DOHH2 (cell line): ENCODE measurements around the gene RNU6-1.

ENCODE experiments used
- H3F3A ChIP-seq: fragments of 200-600 bp; sonication (generic), shearing (Covaris generic); 2 replicates; pipeline ENCODE4 v1.6.0; 2016; ENCODE audit warnings: antibody characterized with exemption, mild to moderate bottlenecking; ENCODE audit not compliant: control insufficient read depth, insufficient read depth
- H3K27ac ChIP-seq: fragments of 200-600 bp; sonication (generic); 2 replicates; pipeline ENCODE4 v1.5.1; 2014; ENCODE audit warnings: low read depth, mild to moderate bottlenecking, low read length, moderate library complexity
- H3K27me3 ChIP-seq: fragments of 200-600 bp; sonication (generic); 2 replicates; pipeline ENCODE4 v1.6.1; 2014; ENCODE audit warnings: mild to moderate bottlenecking, low read length, mixed read lengths; ENCODE audit not compliant: control insufficient read depth
- H3K36me3 ChIP-seq: fragments of 200-600 bp; sonication (generic); 2 replicates; pipeline ENCODE4 v1.6.1; 2014; ENCODE audit warnings: mild to moderate bottlenecking, low read length, moderate library complexity, mixed read lengths; ENCODE audit not compliant: control insufficient read depth
- H3K4me1 ChIP-seq: fragments of 200-600 bp; sonication (generic); 2 replicates; pipeline ENCODE4 v1.6.1; 2014; ENCODE audit warnings: mild to moderate bottlenecking, low read length, mixed read lengths; ENCODE audit not compliant: control insufficient read depth
- H3K4me2 ChIP-seq: fragments of 200-600 bp; sonication (generic); 2 replicates; pipeline ENCODE4 v1.6.0; 2014; ENCODE audit warnings: mild to moderate bottlenecking, low read length, moderate library complexity
- H3K4me3 ChIP-seq: fragments of 200-600 bp; sonication (generic); 2 replicates; pipeline ENCODE4 v1.5.1; 2014; ENCODE audit warnings: mild to moderate bottlenecking, low read length, mixed read lengths
- H3K79me2 ChIP-seq: fragments of 200-600 bp; sonication (generic); 2 replicates; pipeline ENCODE4 v1.6.1; 2014; ENCODE audit warnings: mild to moderate bottlenecking, low read length, mixed read lengths; ENCODE audit not compliant: control insufficient read depth
- H3K9me2 ChIP-seq: fragments of 200-600 bp; sonication (generic); replicated peaks from 2 replicates; pipeline ENCODE4 v1.6.1; 2014; ENCODE audit warnings: mild to moderate bottlenecking, low read length, mixed read lengths; ENCODE audit not compliant: control insufficient read depth
- H3K9me3 ChIP-seq: fragments of 200-600 bp; sonication (generic); 2 replicates; pipeline ENCODE4 v1.6.1; 2014; ENCODE audit warnings: antibody characterized with exemption, low read length, mixed read lengths; ENCODE audit not compliant: control insufficient read depth, insufficient read depth
- H4K20me1 ChIP-seq: fragments of 200-600 bp; sonication (generic); 2 replicates; pipeline ENCODE4 v1.6.0; 2014; ENCODE audit warnings: low read depth, mild to moderate bottlenecking, antibody characterized with exemption, low read length, moderate library complexity; ENCODE audit not compliant: control insufficient read depth, insufficient read depth
- EZH2phosphoT487 ChIP-seq: fragments of 200-600 bp; sonication (generic); IDR thresholded peaks from 2 replicates; pipeline ENCODE4 v1.6.1; 2017; ENCODE audit warnings: borderline replicate concordance, mild to moderate bottlenecking, antibody characterized with exemption, low read length, moderate library complexity, mixed read lengths
- TF ChIP-seq, protein P1 (sequence below): fragments of 200-600 bp; sonication (generic); IDR thresholded peaks from one replicate; pipeline ENCODE4 v1.5.1; 2014; ENCODE audit warnings: antibody characterized with exemption, mild to moderate bottlenecking, low read depth, low read length; ENCODE audit not compliant: poor library complexity, severe bottlenecking

The RNU6-1 gene

DNA sequence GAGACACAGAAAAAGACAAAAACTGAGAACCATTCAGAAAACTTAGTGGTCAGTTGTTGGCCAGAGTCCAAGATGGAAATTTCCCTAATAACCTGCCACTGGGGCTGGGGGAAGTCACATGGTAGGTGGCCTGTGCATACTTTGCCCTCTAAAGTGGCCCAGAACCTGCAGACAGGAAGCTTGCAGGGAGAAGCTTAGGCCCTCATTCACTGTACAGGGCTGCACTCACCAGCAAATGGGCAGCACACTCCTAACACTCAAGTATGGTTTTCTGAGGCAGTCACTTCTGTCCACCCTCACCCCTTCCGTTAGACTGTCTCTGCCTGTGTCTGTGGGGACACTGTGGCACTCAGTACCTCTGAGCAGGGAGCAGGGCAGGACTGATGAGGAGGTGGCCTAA, 14.5 kb upstream of the RNU6-1 start:
- peaks cover 10% of the 10 kb centered on the region; the same call in 1 of the 2 replicates for H3F3A ChIP-seq
- H3K79me2 ChIP-seq, result no peaks in the 10 kb centered on the region
- H3K27me3 ChIP-seq, result no peaks in the 10 kb centered on the region
- no peaks in the 10 kb centered on the region for H3K36me3 ChIP-seq
- H3K4me2 ChIP-seq, result no peak overlapping the region
- no peaks in the 10 kb centered on the region for H3K9me2 ChIP-seq
- peaks cover 66% of the 10 kb centered on the region for H3K4me1 ChIP-seq
- H3K27ac ChIP-seq, result no peak overlapping the region
- H3K4me3 ChIP-seq, result no peak overlapping the region
- TF ChIP-seq EZH2phosphoT487, result no peak
- TF ChIP-seq, protein P1, sequence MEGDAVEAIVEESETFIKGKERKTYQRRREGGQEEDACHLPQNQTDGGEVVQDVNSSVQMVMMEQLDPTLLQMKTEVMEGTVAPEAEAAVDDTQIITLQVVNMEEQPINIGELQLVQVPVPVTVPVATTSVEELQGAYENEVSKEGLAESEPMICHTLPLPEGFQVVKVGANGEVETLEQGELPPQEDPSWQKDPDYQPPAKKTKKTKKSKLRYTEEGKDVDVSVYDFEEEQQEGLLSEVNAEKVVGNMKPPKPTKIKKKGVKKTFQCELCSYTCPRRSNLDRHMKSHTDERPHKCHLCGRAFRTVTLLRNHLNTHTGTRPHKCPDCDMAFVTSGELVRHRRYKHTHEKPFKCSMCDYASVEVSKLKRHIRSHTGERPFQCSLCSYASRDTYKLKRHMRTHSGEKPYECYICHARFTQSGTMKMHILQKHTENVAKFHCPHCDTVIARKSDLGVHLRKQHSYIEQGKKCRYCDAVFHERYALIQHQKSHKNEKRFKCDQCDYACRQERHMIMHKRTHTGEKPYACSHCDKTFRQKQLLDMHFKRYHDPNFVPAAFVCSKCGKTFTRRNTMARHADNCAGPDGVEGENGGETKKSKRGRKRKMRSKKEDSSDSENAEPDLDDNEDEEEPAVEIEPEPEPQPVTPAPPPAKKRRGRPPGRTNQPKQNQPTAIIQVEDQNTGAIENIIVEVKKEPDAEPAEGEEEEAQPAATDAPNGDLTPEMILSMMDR, result no peak
- peaks cover 4% of the 10 kb centered on the region; the same call in 1 of the 2 replicates for H3K9me3 ChIP-seq
- H4K20me1 ChIP-seq, result no peaks in the 10 kb centered on the region

DNA sequence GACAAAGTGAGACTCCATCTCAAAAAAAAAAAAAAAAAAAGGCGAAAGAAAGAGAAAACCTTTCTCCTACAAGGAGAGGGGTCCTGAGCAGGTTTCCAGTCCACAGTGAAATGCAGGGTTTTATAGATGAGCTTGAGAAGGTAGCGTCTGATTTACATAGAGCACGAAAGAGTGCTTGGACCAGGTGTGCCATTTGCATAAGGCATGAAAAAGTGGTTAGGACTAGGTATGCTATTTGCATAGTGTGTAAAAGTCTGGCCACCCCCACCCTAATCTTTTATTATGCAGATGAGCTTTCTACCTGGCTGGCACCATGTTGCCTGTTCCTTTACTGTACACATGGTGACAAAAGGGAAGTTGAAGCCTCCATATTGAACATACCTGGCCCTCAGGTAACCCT, 13.6 kb upstream of the RNU6-1 start:
- H3F3A ChIP-seq, result peaks cover 10% of the 10 kb centered on the region; the same call in 1 of the 2 replicates
- no peaks in the 10 kb centered on the region for H3K9me2 ChIP-seq
- no peak for TF ChIP-seq EZH2phosphoT487
- TF ChIP-seq, protein P1, result no peak
- peaks cover 75% of the 10 kb centered on the region for H3K4me1 ChIP-seq
- peaks cover 4% of the 10 kb centered on the region; the same call in 1 of the 2 replicates for H3K9me3 ChIP-seq
- H3K27me3 ChIP-seq, result no peaks in the 10 kb centered on the region
- H3K4me2 ChIP-seq, result peak overlapping the region; percentile 62
- H3K4me3 ChIP-seq, result peak overlapping the region; percentile 36
- H3K36me3 ChIP-seq, result no peaks in the 10 kb centered on the region
- no peaks in the 10 kb centered on the region for H3K79me2 ChIP-seq
- no peaks in the 10 kb centered on the region for H4K20me1 ChIP-seq
- H3K27ac ChIP-seq, result peak overlapping the region; percentile 38; the same call in 1 of the 2 replicates

DNA sequence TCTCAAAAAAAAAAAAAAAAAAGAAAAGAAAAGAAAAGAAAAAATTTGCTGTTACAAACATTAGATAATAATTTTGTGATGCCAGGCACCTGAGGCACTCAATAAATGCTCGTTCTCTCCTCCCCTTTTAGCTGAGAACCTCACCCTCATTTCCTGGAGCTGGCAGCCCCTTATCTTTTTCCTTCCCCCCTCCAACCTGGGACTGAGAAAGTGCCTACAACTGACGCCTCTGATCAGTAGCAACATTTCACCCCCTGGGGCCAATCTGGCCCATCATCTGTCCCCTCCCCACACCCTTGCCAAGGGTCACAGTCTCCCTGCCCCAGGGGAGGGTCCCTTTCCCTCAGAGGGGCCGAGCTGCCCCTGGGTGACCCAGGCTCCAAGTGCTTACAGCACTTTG, 12.6 kb upstream of the RNU6-1 start:
- Histone ChIP-seq H3K4me3 (peak overlapping the region; percentile 36), H3K36me3 (no peaks in the 10 kb centered on the region), H3K9me2 (no peaks in the 10 kb centered on the region), H4K20me1 (no peaks in the 10 kb centered on the region), H3K9me3 (peaks cover 4% of the 10 kb centered on the region; the same call in 1 of the 2 replicates), H3K4me1 (peaks cover 76% of the 10 kb centered on the region), H3K27me3 (no peaks in the 10 kb centered on the region), H3K79me2 (no peaks in the 10 kb centered on the region), H3K27ac (peak overlapping the region; percentile 38), H3F3A (peaks cover 10% of the 10 kb centered on the region; the same call in 1 of the 2 replicates), H3K4me2 (peak overlapping the region; percentile 62)
- TF ChIP-seq EZH2phosphoT487, result no peak

DNA sequence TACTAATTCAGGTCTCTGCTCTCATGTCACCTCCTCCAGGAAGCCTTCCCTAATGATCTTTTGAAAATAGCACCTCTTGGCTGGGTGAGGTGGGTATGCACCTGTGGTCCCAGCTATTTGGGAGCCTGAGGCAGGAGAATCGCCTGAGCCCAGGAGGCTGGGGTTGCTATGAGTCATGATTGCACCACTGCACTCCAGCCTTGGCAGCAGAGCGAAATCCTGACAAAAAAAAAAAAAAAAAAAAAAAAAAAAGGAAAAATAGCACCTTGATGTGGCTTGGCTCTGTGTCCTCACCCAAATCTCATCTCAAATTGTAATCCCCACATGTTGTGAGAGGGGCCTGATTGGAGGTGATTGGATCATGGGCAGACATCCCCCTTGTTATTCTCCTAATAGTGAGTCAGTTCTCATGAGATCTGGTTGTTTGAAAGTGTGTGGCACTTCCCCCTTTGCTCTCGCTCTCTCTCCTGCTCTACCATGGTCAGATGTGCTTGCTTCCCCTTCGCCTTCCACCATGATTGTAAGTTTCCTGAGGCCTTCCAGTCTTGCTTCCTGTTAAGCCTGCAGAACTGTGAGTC, 11.2 kb upstream of the RNU6-1 start:
- H3K4me2 ChIP-seq, result peak overlapping the region; percentile 56

More for the DNA sequence above, 11.2 kb upstream of the RNU6-1 start:
- H4K20me1 ChIP-seq, result no peaks in the 10 kb centered on the region
- H3K4me3 ChIP-seq, result peak overlapping the region; percentile 42
- H3K27ac ChIP-seq, result peak overlapping the region; percentile 48
- TF ChIP-seq EZH2phosphoT487, result no peak
- TF ChIP-seq, protein P1, result no peak
- peaks cover 9% of the 10 kb centered on the region; the same call in 1 of the 2 replicates for H3F3A ChIP-seq
- no peaks in the 10 kb centered on the region for H3K36me3 ChIP-seq
- H3K4me1 ChIP-seq, result peaks cover 76% of the 10 kb centered on the region
- H3K27me3 ChIP-seq, result no peaks in the 10 kb centered on the region
- peaks cover 4% of the 10 kb centered on the region; the same call in 1 of the 2 replicates for H3K9me3 ChIP-seq
- no peaks in the 10 kb centered on the region for H3K79me2 ChIP-seq
- H3K9me2 ChIP-seq, result no peaks in the 10 kb centered on the region
